T-cell (primary cell): ENCODE measurements around the gene MZT2B. TPM values are rescaled to one million over a fixed set of nuclear protein-coding genes. Genes with fewer than 3 reads are reported as not detected.
"Not testable (repeated sequence)": the region's sequence is repeated elsewhere in the genome, so short reads cannot be mapped to it uniquely, and the experiment has no call there.

Experiments used
- ATAC-seq, 4 experiments: fragments of 200-7000 bp in 3 of 4; fragments of 150-1000 bp in 1 of 4; cut with Tn5 transposase; replicated peaks in 1 of 4; 1 replicate in 3 of 4; 2 replicates in 1 of 4; pipeline ENCODE4 v1.10.0; 2021; ENCODE audit warnings: moderate library complexity in 3 of 4, mild to moderate bottlenecking in 2 of 4, moderate number of reproducible peaks in 1 of 4
- CTCF ChIA-PET, 2 donors: fragments of 300-600 bp; sonication (Branson Sonifier 250); formaldehyde crosslinking; loops; one replicate each; lab custom pipeline; 2022; ENCODE audit warnings: antibody characterized with exemption in 2 of 2; lab: Charles Lee
- POLR2A ChIA-PET, 2 donors: fragments of 300-600 bp; sonication (Branson Sonifier 250); formaldehyde crosslinking; loops; one replicate each; lab custom pipeline; 2022; ENCODE audit warnings: antibody characterized with exemption in 2 of 2; lab: Charles Lee
- DNase-seq, 35 experiments: peaks; one replicate each; pipeline versions ENCODE4 v3.0.0 to v3.0.0-alpha.2; 2013 to 2023
- H3K27ac ChIP-seq: one replicate; pipeline ENCODE4 v1.5.1; 2013; ENCODE audit warnings: low read length
- H3K27me3 ChIP-seq, 2 experiments: replicated peaks in 1 of 2; 1 replicate in 1 of 2; 2 replicates in 1 of 2; pipeline versions ENCODE4 v1.6.1 to v1.7.0; 2013; ENCODE audit warnings: low read length in 1 of 2, mixed read lengths in 1 of 2; ENCODE audit not compliant: control insufficient read depth in 2 of 2, insufficient read depth in 2 of 2; ENCODE audit errors: extremely low read depth in 1 of 2
- H3K36me3 ChIP-seq, 2 donors: 1 replicate in 1 of 2; 2 replicates in 1 of 2; pipeline versions ENCODE4 v1.6.1 to v1.7.0; 2013; ENCODE audit warnings: low read length in 1 of 2; ENCODE audit not compliant: control insufficient read depth in 2 of 2, insufficient read depth in 1 of 2; ENCODE audit errors: extremely low read depth in 1 of 2
- H3K4me1 ChIP-seq, 2 experiments: 1 replicate in 1 of 2; 2 replicates in 1 of 2; pipeline versions ENCODE4 v1.6.1 to v1.7.0; 2013; ENCODE audit warnings: low read length in 2 of 2, mixed read lengths in 1 of 2; ENCODE audit not compliant: insufficient read depth in 2 of 2, control insufficient read depth in 1 of 2; ENCODE audit errors: extremely low read depth in 1 of 2
- H3K4me3 ChIP-seq, 2 donors: 1 replicate in 1 of 2; 2 replicates in 1 of 2; pipeline versions ENCODE4 v1.5.1 to v1.7.0; 2013; ENCODE audit warnings: mild to moderate bottlenecking in 2 of 2, low read length in 1 of 2, moderate library complexity in 1 of 2; ENCODE audit not compliant: control insufficient read depth in 1 of 2; ENCODE audit errors: extremely low read depth in 1 of 2
- H3K9me3 ChIP-seq: 2 replicates; pipeline ENCODE4 v1.7.0; 2013
- H3K27ac Mint-ChIP-seq, 2 donors: one replicate each; pipeline ENCODE4 v1.8.0; 2020 to 2021; ENCODE audit warnings: mild to moderate bottlenecking in 2 of 2, mixed read lengths in 2 of 2
- H3K27me3 Mint-ChIP-seq, 2 donors: one replicate each; pipeline ENCODE4 v1.8.0; 2021 to 2022; ENCODE audit warnings: mixed read lengths in 2 of 2
- H3K36me3 Mint-ChIP-seq: one replicate; pipeline ENCODE4 v1.8.0; 2021; ENCODE audit warnings: mixed read lengths
- H3K4me1 Mint-ChIP-seq, 3 donors: one replicate each; pipeline ENCODE4 v1.8.0; 2020 to 2022; ENCODE audit warnings: mixed read lengths in 3 of 3, mild to moderate bottlenecking in 1 of 3
- H3K4me3 Mint-ChIP-seq, 3 donors: one replicate each; pipeline ENCODE4 v1.8.0; 2020 to 2022; ENCODE audit warnings: mild to moderate bottlenecking in 3 of 3, mixed read lengths in 3 of 3, moderate library complexity in 3 of 3
- H3K9me3 Mint-ChIP-seq, 3 donors: one replicate each; pipeline ENCODE4 v1.8.0; 2020 to 2022; ENCODE audit warnings: mixed read lengths in 3 of 3
- WGBS: methylation state at CpG from one replicate; pipeline ENCODE4 v1.1.5; 2013; ENCODE audit warnings: missing lambda C conversion rate; ENCODE audit not compliant: insufficient coverage; 5-methylcytosine and 5-hydroxymethylcytosine counted together
- total RNA-seq, 35 experiments: library from RNA in 6 of 35; stranded (reverse) in 6 of 35; fragments of 120-200 nt in 1 of 35; gene quantifications; one replicate each; pipeline versions ENCODE4 v1.2.1 to v1.2.4 and lab custom pipeline; 2013 to 2026

Gene MZT2B
- total RNA-seq, 5 donors from 2014 or later (not counting 1 experiment from before 2014, with no cell fraction given): 195 to 294 (median 281) TPM

DNA sequence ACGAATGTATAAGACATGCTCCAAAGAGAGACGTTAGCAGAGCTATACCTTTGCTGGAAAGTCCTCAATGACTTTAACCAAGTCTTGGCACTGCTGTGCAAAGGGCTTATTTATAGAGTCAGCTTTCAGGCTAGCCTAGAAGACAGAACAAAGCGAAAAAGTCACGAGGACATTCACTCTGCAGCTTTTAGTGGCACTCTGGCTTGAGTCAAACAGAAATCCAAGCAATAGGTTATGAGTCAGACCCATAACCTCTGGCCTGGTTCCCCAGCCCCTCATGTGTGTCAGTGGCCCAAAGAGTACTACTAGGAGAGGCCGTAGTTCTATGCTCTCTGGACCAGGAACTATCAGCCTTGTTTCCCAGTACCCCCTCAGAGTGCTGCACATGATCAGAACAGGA, 7.2 kb upstream of the MZT2B start:
- WGBS: 65% methylated on average over 4 of the region's 5 CpGs
- not testable (repeated sequence) for DNase-seq

DNA sequence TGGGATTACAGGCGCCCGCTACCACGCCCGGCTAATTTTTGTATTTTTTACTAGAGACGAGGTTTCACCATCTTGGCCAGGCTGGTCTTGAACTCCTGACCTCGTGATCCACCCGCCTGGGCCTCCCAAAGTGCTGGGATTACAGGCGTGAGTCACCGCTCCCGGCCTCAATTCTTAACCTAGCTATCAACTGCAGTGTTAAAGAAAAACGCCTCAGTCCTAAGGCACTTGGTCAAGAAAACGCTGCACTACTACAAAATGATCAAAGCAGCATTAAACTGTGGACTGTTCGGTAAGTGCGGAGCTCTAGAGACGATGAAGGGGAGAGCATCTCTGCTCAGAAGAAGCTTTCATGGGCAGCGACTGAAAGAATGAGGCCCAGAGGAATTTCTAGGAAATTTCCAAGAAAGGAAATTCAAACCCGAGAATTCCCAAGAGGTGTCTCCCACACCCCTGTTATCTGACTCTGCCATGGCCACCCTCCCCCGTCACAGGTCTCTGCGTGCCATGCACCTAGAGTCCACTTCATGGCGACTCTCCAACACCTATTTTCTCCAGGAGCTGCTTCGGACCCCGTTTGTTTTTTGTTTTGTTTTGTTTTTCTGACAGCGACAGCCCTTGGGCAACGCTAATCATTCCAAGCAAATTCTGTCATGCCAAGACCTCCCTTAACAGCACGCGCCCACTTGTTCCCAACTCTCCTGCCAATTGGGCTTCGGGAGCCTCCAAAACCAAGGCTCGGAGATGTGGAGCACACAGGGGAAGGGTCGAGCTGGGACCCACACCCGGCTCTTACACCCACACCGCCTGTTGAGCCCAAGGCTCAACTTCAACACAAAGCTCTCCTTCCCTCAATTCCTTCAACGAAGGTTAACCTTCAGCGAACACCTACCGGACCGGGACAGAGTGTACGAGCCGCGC, 1.4 kb upstream of the MZT2B start:
- 25% methylated on average over 33 of the region's 38 CpGs for WGBS
- peak overlapping the region; percentile 66 to 78 for H3K4me3 ChIP-seq
- POLR2A ChIA-PET: interaction anchor here (0.6 to 1.4 kb wide), 6 partner anchors 146 to 899 kb away, joined by 3 to 14 read pairs (median 6); partner anchors contain the start of gene IMP4 (in 1 of the 2)

More for the DNA sequence above, 7.2 kb upstream of the MZT2B start:
- ATAC-seq, H3K27ac Mint-ChIP-seq, H3K4me1 ChIP-seq, POLR2A ChIA-PET, H3K9me3 Mint-ChIP-seq, H3K4me3 Mint-ChIP-seq, H3K27me3 ChIP-seq, H3K27ac ChIP-seq, H3K4me3 ChIP-seq, H3K9me3 ChIP-seq, H3K27me3 Mint-ChIP-seq: not testable (repeated sequence)
- Mint-ChIP-seq H3K36me3 (peaks cover 30% of the 10 kb centered on the region), H3K4me1 (peaks cover 6 to 10% (median 9%) of the 10 kb centered on the region in 3 donors)
- CTCF ChIA-PET: interaction anchor here in 1 of 2 donors (0.6 kb wide), 1 partner anchor 698 kb away, joined by 3 read pairs; no protein-coding TSS in a partner anchor
- peaks cover 10 to 47% of the 10 kb centered on the region in 2 donors for H3K36me3 ChIP-seq

GRCh38 chr2:130181325-130181879, 660 bp upstream of the MZT2B start, which contains the start of gene SMPD4:
Gene SMPD4, minus strand, starts transcription at chr2:130181602. Its CDS starts 5,010 bp downstream, at chr2:130176592.
- POLR2A ChIA-PET: interaction anchor here (0.6 to 1.4 kb wide), 3 partner anchors 157 to 161 kb away, joined by 4 to 14 read pairs (median 7); partner anchors contain the start of gene IMP4 (in 2 of the 2)
- under 1% methylated on average over 55 of the region's 55 CpGs for WGBS
- peaks cover 8 to 36% of the 10 kb centered on the region in 2 experiments for H3K4me1 ChIP-seq
- no peaks in the 10 kb centered on the region for H3K9me3 ChIP-seq
- Mint-ChIP-seq H3K27me3 (no peaks in the 10 kb centered on the region), H3K27ac (peak within 1 kb of the TSS; percentile 92 to 95), H3K9me3 (no peaks in the 10 kb centered on the region), H3K36me3 (peaks cover under 1% of the 10 kb centered on the region), H3K4me1 (peaks cover 18 to 36% (median 30%) of the 10 kb centered on the region in 3 donors), H3K4me3 (peak within 1 kb of the TSS; percentile 89 to 92 (median 89))
- H3K36me3 ChIP-seq: peaks cover 0 to 7% of the 10 kb centered on the region in 2 donors
- DNase-seq: peak; percentile 94 to 99 (median 98)
- no peaks in the 10 kb centered on the region for H3K27me3 ChIP-seq
- H3K4me3 ChIP-seq: peak within 1 kb of the TSS; percentile 66 to 83
- ATAC-seq: peak; percentile 75 to 80 (median 76)
- CTCF ChIA-PET: interaction anchor here (0.6 to 2.2 kb wide), 10 partner anchors 13 to 1312 kb away, joined by 3 to 51 read pairs (median 4); partner anchors contain the start of gene IMP4 (in 1 of the 2)
- peak within 1 kb of the TSS; percentile 88 for H3K27ac ChIP-seq

More for the DNA sequence above, 1.4 kb upstream of the MZT2B start:
- Mint-ChIP-seq H3K27ac (peak overlapping the region; percentile 92 to 95), H3K4me1 (peaks cover 18 to 33% (median 29%) of the 10 kb centered on the region in 3 donors), H3K4me3 (peak overlapping the region; percentile 89 to 92 (median 89))
- H3K27me3 ChIP-seq, H3K27me3 Mint-ChIP-seq, DNase-seq, H3K36me3 Mint-ChIP-seq, ATAC-seq, H3K9me3 Mint-ChIP-seq, H3K9me3 ChIP-seq: not testable (repeated sequence)
- Histone ChIP-seq H3K27ac (peak overlapping the region; percentile 88), H3K36me3 (peaks cover 0 to 12% of the 10 kb centered on the region in 2 donors), H3K4me1 (peaks cover 8 to 34% of the 10 kb centered on the region in 2 experiments)
- CTCF ChIA-PET: interaction anchor here (0.6 to 2.2 kb wide), 11 partner anchors 12 to 308 kb away, joined by 3 to 51 read pairs (median 5); partner anchors contain the start of gene IMP4 (in 1 of the 2)

- 23% methylated on average over 14 of the region's 23 CpGs for WGBS
- POLR2A ChIA-PET: not testable (repeated sequence)
Measured at GRCh38 chr2:130182826-130183511, 907 bp downstream of the MZT2B start.

DNA sequence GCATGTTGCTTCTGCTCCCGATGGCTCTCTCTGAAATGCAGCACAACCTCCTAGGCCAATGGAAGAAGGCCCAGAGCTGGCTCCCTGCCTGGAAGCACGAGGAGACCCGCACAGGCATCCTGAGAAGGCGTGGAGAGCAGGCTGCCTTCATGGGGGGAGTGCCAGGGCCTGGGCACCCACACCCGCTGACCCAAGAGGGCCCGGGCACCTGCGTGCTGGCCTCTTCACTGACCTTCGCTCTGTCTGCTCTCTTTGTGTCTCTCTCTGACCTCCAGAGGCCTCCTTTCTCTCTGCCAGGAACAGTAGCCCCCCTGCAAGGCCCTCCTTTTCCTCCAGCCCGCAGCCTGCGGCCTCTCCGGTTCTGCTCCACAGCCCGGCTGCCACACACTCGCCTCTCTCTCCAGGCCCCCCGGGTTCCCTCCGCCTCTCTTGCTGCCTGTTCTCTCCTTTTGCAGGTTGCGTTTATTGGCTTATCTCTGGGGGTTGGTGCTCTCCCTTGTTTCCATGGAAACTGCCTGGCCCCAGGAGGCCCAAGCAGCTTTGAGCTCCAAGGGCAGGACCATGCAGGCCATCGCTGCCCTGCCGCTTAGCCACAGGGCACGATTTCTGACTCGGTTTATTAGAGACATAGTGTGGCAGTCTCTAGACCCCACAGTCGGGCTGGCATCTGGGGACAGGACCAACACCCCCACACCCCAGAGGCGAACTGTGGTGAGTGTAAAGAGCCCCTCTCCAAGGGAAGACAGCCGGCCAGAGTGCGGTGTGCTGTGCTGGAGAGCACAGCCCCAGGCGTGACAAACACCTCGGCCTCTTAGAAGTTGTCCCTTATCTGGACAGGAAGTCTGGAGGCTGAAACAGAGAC, 1.7 kb downstream of the MZT2B start:
- peak overlapping the region; percentile 74 to 82 for H3K27ac Mint-ChIP-seq
- ChIA-PET POLR2A (interaction anchor here in 1 of 2 donors (0.7 kb wide), 1 partner anchor 1304 kb away, joined by 4 read pairs; no protein-coding TSS in a partner anchor), CTCF (no interaction called here)
- DNase-seq (no peak), ATAC-seq (no peak)
- no peak overlapping the region for H3K27ac ChIP-seq
- peaks cover 8 to 36% of the 10 kb centered on the region in 2 experiments for H3K4me1 ChIP-seq
- no peaks in the 10 kb centered on the region for H3K9me3 ChIP-seq
- peak overlapping the region; percentile 15 to 40 for H3K4me3 ChIP-seq
- peak overlapping the region; percentile 71 to 78 (median 72) for H3K4me3 Mint-ChIP-seq
- H3K9me3 Mint-ChIP-seq: no peaks in the 10 kb centered on the region
- no peaks in the 10 kb centered on the region for H3K27me3 Mint-ChIP-seq
- no peaks in the 10 kb centered on the region for H3K27me3 ChIP-seq
- H3K36me3 ChIP-seq: peaks cover 0 to 3% of the 10 kb centered on the region in 2 donors
- peaks cover 12 to 33% (median 27%) of the 10 kb centered on the region in 3 donors for H3K4me1 Mint-ChIP-seq
- WGBS: 96% methylated on average over 13 of the region's 26 CpGs
- no peaks in the 10 kb centered on the region for H3K36me3 Mint-ChIP-seq

More at GRCh38 chr2:130182826-130183511, 907 bp downstream of the MZT2B start:
- H3K9me3 ChIP-seq, H3K27me3 Mint-ChIP-seq, H3K36me3 Mint-ChIP-seq, ATAC-seq, H3K36me3 ChIP-seq, H3K9me3 Mint-ChIP-seq, H3K27me3 ChIP-seq: not testable (repeated sequence)
- peaks cover 15 to 35% (median 30%) of the 10 kb centered on the region in 3 donors for H3K4me1 Mint-ChIP-seq
- peak overlapping the region; percentile 40 to 47 for H3K4me3 ChIP-seq
- peak overlapping the region; percentile 38 for H3K27ac ChIP-seq
- H3K4me1 ChIP-seq: peaks cover 8 to 36% of the 10 kb centered on the region in 2 experiments
- DNase-seq: peak in 3 of 35 experiments; percentile 11 to 16 (median 15)
- H3K27ac Mint-ChIP-seq: peak overlapping the region; percentile 27 to 82
- H3K4me3 Mint-ChIP-seq: peak overlapping the region; percentile 71 to 78 (median 72)
- CTCF ChIA-PET: interaction anchor here in 1 of 2 donors (0.5 kb wide), 1 partner anchor 611 kb away, joined by 3 read pairs; no protein-coding TSS in a partner anchor
